Activated CD4-positive, CD25-positive, alpha-beta regulatory T cell (primary cell): ENCODE results near the gene CCDC183.
A peak's percentile ranks its signal among the peaks of the same experiment; 100 is the strongest.
"Not testable (repeated sequence)": the region's sequence is repeated elsewhere in the genome, so short reads cannot be mapped to it uniquely, and the experiment has no call there.

ENCODE experiments used
- DNase-seq, 4 experiments: peaks; one replicate each; lab custom pipeline; 2025; lab: John Stamatoyannopoulos, UW

Gene CCDC183

GRCh38 chr9:136799854-136800657, 3.9 kb downstream of the CCDC183 start:
- peak; percentile 84 to 94 (median 88) for DNase-seq

GRCh38 chr9:136802321-136802720, 6.2 kb downstream of the CCDC183 start:
- no peak for DNase-seq

- DNase-seq = not testable (repeated sequence)
Observed at GRCh38 chr9:136803009-136803550, 6.9 kb downstream of the CCDC183 start.

- DNase-seq = no peak
Observed at GRCh38 chr9:136803551-136804508, 7.7 kb downstream of the CCDC183 start.

- DNase-seq = no peak
Observed at GRCh38 chr9:136804509-136805206, 8.5 kb downstream of the CCDC183 start.

GRCh38 chr9:136805207-136805740, 9.1 kb downstream of the CCDC183 start:
- no peak for DNase-seq

GRCh38 chr9:136806067-136806466, 9.9 kb downstream of the CCDC183 start:
- DNase-seq = no peak

- no peak for DNase-seq
Observed at GRCh38 chr9:136806631-136807201, 10.6 kb downstream of the CCDC183 start.

- DNase-seq = peak; percentile 51 to 68 (median 60)
Observed at GRCh38 chr9:136807281-136808074, 11.3 kb downstream of the CCDC183 start, which contains the start of gene RABL6. TSS of gene RABL6 (plus strand) at chr9:136807948. CDS start at chr9:136808197, 249 bp downstream.

GRCh38 chr9:136808075-136808805, 12.1 kb downstream of the CCDC183 start:
- DNase-seq = peak in 2 of 4 experiments; percentile 19 to 28

GRCh38 chr9:136808806-136809158, 12.6 kb downstream of the CCDC183 start:
- DNase-seq = no peak

- no peak for DNase-seq
Observed at GRCh38 chr9:136814725-136815421, 18.7 kb downstream of the CCDC183 start.

- DNase-seq = no peak
Observed at GRCh38 chr9:136815422-136815782, 19.3 kb downstream of the CCDC183 start.

- no peak for DNase-seq
Observed at GRCh38 chr9:136820971-136821825, 25.1 kb downstream of the CCDC183 start.

- DNase-seq = no peak
Observed at GRCh38 chr9:136821826-136822544, 25.8 kb downstream of the CCDC183 start.

- DNase-seq = no peak
Observed at GRCh38 chr9:136823136-136824046, 27.3 kb downstream of the CCDC183 start.
